OCI-LY7 (cell line): Measurements from ENCODE around the gene SLC17A4. TPM values are rescaled to one million over a fixed set of nuclear protein-coding genes. Genes with fewer than 3 reads are reported as not detected.

Experiments
- BruUV-seq: library from RNA; stranded (reverse); fragments of 400-500 nt; replicated peaks from 2 replicates; lab custom pipeline; 2021; lab: Mats Ljungman, UMichigan
- CTCF ChIA-PET: fragments of 300-600 bp; sonication (Branson Sonifier 250); formaldehyde crosslinking; loops from one replicate; lab custom pipeline; 2022; ENCODE audit warnings: antibody characterized with exemption; ENCODE audit not compliant: unreplicated experiment; lab: Charles Lee
- POLR2A ChIA-PET: fragments of 300-600 bp; sonication (Branson Sonifier 250); formaldehyde crosslinking; loops from one replicate; lab custom pipeline; 2022; ENCODE audit warnings: antibody characterized with exemption; lab: Charles Lee
- DNase-seq: peaks from one replicate; pipeline ENCODE4 v3.0.0-alpha.2; 2015; ENCODE audit warnings: low spot score
- H2AFZ ChIP-seq: fragments of 200-600 bp; sonication (generic), shearing (Covaris generic); 2 replicates; pipeline ENCODE4 v1.6.1; 2014; ENCODE audit warnings: mild to moderate bottlenecking, antibody characterized with exemption, low read length, moderate library complexity
- H3K27ac ChIP-seq: fragments of 200-600 bp; sonication (generic); 2 replicates; pipeline ENCODE4 v1.5.1; 2014; ENCODE audit warnings: mixed run types, low read depth, mild to moderate bottlenecking, moderate library complexity, low read length, inconsistent platforms; ENCODE audit not compliant: poor library complexity, severe bottlenecking
- H3K36me3 ChIP-seq: fragments of 200-600 bp; sonication (generic); 2 replicates; pipeline ENCODE4 v1.6.1; 2014; ENCODE audit warnings: mild to moderate bottlenecking, antibody characterized with exemption, low read length, moderate library complexity, mixed read lengths; ENCODE audit not compliant: insufficient read depth
- H3K4me1 ChIP-seq: fragments of 200-600 bp; sonication (generic); 2 replicates; pipeline ENCODE4 v1.5.1; 2014; ENCODE audit warnings: mild to moderate bottlenecking, low read length; ENCODE audit not compliant: insufficient read depth, poor library complexity, severe bottlenecking
- H3K4me2 ChIP-seq: fragments of 200-600 bp; sonication (generic); 2 replicates; pipeline ENCODE4 v1.6.1; 2014; ENCODE audit warnings: mild to moderate bottlenecking, low read length
- H3K4me3 ChIP-seq: fragments of 200-600 bp; sonication (generic); 2 replicates; pipeline ENCODE4 v1.5.1; 2014; ENCODE audit warnings: mild to moderate bottlenecking, low read depth, low read length; ENCODE audit not compliant: poor library complexity, severe bottlenecking
- H3K79me2 ChIP-seq: fragments of 200-600 bp; sonication (generic); 2 replicates; pipeline ENCODE4 v1.6.1; 2016; ENCODE audit warnings: low read depth, mild to moderate bottlenecking, low read length, moderate library complexity, mixed read lengths; ENCODE audit not compliant: insufficient read depth
- H3K9me2 ChIP-seq: fragments of 200-600 bp; sonication (generic); 2 replicates; pipeline ENCODE4 v1.6.1; 2016; ENCODE audit warnings: mild to moderate bottlenecking, low read length, mixed read lengths; ENCODE audit not compliant: insufficient read depth
- H3K9me3 ChIP-seq: fragments of 200-600 bp; sonication (generic); 2 replicates; pipeline ENCODE4 v1.6.1; 2014; ENCODE audit warnings: mild to moderate bottlenecking, mixed run types, low read length, mixed read lengths
- H4K20me1 ChIP-seq: fragments of 200-600 bp; sonication (generic); 2 replicates; pipeline ENCODE4 v1.6.1; 2014; ENCODE audit warnings: mild to moderate bottlenecking, antibody characterized with exemption, low read length, moderate library complexity, mixed read lengths; ENCODE audit not compliant: insufficient read depth
- CTCF ChIP-seq: fragments of 200-600 bp; sonication (generic); conservative IDR thresholded peaks from 2 replicates; pipeline ENCODE4 v1.5.1; 2014; ENCODE audit warnings: mild to moderate bottlenecking, antibody characterized with exemption, low read length, moderate library complexity, mixed read lengths
- EZH2phosphoT487 ChIP-seq: fragments of 200-600 bp; sonication (generic); IDR thresholded peaks from 2 replicates; pipeline ENCODE4 v1.6.1; 2018; ENCODE audit warnings: low read depth, borderline replicate concordance, mild to moderate bottlenecking, mixed run types, antibody characterized with exemption, low read length, moderate library complexity, mixed read lengths
- intact Hi-C: fragments of 100-400 bp; cut with micrococcal nuclease; formaldehyde crosslinking; loops from one replicate; pipeline ENCODE4 v1.10.0; 2022; ENCODE audit not compliant: unreplicated experiment
- total RNA-seq, 2 experiments: library from RNA; depleted of rRNA in 1 of 2; stranded (reverse); fragments of >200 nt in 1 of 2; shearing (Covaris generic) in 1 of 2; gene quantifications; 2 replicates each; pipeline ENCODE4 v1.2.3, GENCODE V29; 2014 to 2022

Gene SLC17A4
- total RNA-seq, 2 experiments from 2014 or later: not detected

GRCh38 chr6:25777856-25778649 lies 23.5 kb downstream of the SLC17A4 start:
- intact Hi-C loops: no loop called here
- no peaks in the 10 kb centered on the region for H3K9me2 ChIP-seq

GRCh38 chr6:25781134-25781533 lies 26.6 kb downstream of the SLC17A4 start:
- Histone ChIP-seq H3K79me2 (no peaks in the 10 kb centered on the region), H3K9me2 (no peaks in the 10 kb centered on the region), H2AFZ (no peak overlapping the region), H3K9me3 (no peaks in the 10 kb centered on the region), H3K4me2 (no peak overlapping the region), H4K20me1 (no peaks in the 10 kb centered on the region), H3K36me3 (no peaks in the 10 kb centered on the region), H3K4me3 (no peak overlapping the region), H3K4me1 (no peaks in the 10 kb centered on the region), H3K27ac (no peak overlapping the region)
- DNase-seq: no peak
- intact Hi-C loops: no loop called here
- no TSS peak for BruUV-seq
- ChIA-PET CTCF (no interaction called here), POLR2A (no interaction called here)
- no peak for TF ChIP-seq EZH2phosphoT487
- no peak for TF ChIP-seq CTCF

More at GRCh38 chr6:25777856-25778649, 23.5 kb downstream of the SLC17A4 start:
- POLR2A ChIA-PET: no interaction called here
- Histone ChIP-seq H4K20me1 (no peaks in the 10 kb centered on the region), H3K4me2 (no peak overlapping the region), H3K36me3 (no peaks in the 10 kb centered on the region), H3K4me1 (no peaks in the 10 kb centered on the region), H2AFZ (no peak overlapping the region), H3K79me2 (no peaks in the 10 kb centered on the region), H3K4me3 (no peak overlapping the region), H3K9me3 (no peaks in the 10 kb centered on the region), H3K27ac (no peak overlapping the region)
- CTCF ChIA-PET: no interaction called here
- DNase-seq: no peak
- TF ChIP-seq EZH2phosphoT487: no peak
- no peak for TF ChIP-seq CTCF
- no TSS peak for BruUV-seq

GRCh38 chr6:25787428-25787827 lies 32.9 kb downstream of the SLC17A4 start:
- H2AFZ ChIP-seq: no peak overlapping the region
- TF ChIP-seq CTCF (no peak), EZH2phosphoT487 (no peak)
- CTCF ChIA-PET: no interaction called here
- no peaks in the 10 kb centered on the region for H3K9me3 ChIP-seq
- POLR2A ChIA-PET: no interaction called here
- H3K27ac ChIP-seq: no peak overlapping the region
- DNase-seq: no peak
- H3K36me3 ChIP-seq: no peaks in the 10 kb centered on the region
- BruUV-seq: no TSS peak
- no peak overlapping the region for H3K4me3 ChIP-seq
- no peaks in the 10 kb centered on the region for H3K9me2 ChIP-seq
- no peak overlapping the region for H3K4me2 ChIP-seq
- no peaks in the 10 kb centered on the region for H4K20me1 ChIP-seq
- intact Hi-C loops: no loop called here
- H3K4me1 ChIP-seq: no peaks in the 10 kb centered on the region
- no peaks in the 10 kb centered on the region for H3K79me2 ChIP-seq
